ENCODE measurements around the gene CDK16.
"Not testable (repeated sequence)": the region's sequence is repeated elsewhere in the genome, so short reads cannot be mapped to it uniquely, and the experiment has no call there.

The CDK16 gene

DNA sequence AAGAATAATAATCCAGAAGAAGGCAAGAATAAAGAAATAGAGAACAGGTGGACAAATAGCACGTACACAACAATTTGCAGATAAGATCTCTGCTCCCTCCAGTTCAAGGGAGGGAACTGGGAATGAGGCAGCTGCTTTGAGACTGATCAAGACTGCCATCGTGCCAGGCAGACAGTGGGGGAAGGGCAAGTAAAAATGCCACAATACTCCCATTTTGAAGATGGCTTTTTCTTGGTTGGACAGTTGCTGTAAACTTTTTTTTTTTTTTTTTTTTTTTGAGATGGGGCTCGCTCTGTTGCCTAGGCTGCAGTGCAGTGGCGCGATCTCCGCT lies 31.5 kb downstream of the CDK16 start:
- DNase-seq (ENCODE audit: low read depth in 2 of 2), result no peak

DNA sequence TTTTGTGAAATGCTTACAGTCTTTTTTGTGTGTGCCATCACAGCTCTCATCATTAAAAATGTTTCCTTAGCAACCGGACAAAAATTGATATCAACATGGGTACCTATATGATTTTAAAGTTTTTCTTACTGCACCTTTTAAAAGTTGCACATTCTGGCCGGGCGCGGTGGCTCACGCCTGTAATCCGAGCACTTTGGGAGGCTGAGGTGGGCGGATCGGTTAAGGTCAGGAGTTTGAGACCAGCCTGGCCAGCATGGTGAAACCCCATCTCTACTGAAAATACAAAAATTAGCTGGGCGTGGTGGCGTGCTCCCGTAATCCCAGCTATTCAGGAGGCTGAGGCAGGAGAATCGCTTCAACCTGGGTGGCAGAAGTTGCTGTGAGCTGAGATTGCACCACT lies 39.1 kb downstream of the CDK16 start:
- DNase-seq (ENCODE audit: low read depth in 2 of 2), result not testable (repeated sequence)

DNA sequence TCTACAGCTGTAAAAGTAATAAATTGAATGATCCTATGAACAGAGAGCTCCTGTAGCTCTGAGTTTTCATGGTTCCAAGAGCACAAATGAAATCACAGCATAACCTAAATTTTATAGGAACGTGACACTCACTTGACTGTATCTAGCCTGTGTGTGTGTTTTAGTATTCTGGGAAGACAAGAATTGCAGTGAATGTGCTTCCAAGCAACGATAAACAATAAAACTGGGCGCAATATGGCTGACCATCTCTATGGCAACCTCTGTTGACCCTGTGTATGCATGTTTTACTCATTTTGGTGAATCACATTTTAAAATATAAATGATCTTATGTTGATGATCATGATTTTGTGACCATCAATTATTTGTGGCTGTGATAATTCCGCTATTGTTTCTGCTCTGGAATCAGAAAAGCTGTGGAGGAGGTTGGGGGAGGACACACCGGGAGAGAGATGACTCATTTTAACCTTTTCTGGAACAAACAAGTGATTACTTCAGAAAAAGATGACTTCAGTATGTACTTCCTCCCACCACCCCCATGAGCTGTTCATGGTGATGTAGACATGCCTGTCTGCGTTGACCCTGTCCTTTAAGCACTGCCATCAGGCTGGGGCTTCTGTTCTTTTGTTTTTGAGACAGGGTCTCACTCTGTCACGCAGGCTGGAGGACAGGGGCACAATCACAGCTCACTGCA lies 46.1 kb downstream of the CDK16 start:
- DNase-seq (ENCODE audit: low read depth in 2 of 2), result no peak

DNA sequence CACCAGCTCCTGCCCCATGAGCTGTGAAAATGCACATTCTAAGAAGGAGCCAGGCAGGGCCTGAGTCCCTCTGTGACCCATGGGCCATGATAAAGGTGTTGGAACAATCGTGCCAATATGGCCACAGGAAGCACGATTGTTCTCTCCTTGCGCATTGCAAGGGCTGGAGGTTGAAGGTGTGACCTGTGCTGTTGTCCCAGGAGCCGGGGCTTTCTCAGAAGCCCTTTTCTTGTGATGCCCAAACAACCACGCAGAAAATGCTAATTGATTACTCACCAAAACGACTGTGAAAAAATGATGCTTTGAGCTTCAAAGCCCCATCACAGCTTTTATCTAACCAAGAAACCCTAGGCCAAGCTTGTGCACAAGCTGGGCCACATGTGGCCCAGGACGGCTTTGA lies 48.2 kb downstream of the CDK16 start:
- DNase-seq (ENCODE audit: low read depth in 2 of 2), result no peak

DNA sequence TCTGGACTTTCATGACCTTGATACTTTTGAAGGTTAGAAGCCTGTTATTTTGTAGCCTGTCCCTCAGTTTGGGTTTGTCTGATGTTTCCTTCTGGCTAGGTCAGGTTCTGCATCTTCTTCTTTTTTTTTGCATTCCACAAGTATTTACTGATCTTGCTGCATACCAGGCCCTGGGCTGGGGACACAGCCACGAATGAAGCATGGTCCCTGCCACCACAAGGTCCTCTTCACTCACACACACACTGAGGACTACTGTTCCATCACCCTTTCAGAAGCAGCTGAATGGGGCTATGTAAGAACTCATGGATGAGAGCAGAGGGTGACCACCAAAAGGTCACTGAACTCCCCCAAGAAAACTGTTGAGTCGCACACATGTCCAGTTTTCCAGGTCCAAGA lies 53.5 kb downstream of the CDK16 start:
- DNase-seq (ENCODE audit: low read depth in 2 of 2), result no peak

DNA sequence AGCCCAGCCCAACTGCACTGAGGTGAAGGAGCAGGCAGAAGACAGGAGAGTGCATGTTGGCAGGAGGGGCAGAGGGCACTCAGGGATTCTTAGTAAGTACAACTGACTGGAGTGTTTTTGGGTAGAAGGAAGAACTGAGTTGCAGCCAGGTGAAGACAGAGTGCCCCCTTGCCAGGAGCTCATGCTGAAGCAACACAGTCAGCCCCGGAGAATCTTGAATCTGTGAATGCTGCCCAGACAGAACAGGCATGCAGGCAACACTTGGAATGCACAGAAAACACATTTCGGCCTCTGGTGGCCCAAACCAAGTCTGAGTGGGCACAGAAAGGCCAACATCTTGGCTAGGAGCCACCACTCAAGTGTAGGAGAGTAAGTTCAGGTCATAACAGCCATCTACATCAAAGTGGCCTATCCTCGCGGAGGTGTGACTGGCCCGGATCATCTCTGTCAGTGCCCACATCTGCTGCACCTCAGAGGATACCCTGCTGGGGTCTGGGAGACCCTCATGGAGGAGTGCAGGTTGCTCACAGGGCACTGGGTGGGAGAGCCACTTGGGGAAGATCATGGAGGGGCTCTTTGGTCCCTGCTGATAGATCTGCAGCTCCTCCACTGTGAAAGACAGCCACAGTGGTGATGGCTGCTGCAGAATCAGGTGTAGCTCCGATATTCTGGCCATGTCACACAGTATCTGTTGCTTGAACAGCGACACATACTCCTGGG lies 54.7 kb downstream of the CDK16 start:
- no peak for DNase-seq (ENCODE audit: low read depth in 2 of 2)

DNA sequence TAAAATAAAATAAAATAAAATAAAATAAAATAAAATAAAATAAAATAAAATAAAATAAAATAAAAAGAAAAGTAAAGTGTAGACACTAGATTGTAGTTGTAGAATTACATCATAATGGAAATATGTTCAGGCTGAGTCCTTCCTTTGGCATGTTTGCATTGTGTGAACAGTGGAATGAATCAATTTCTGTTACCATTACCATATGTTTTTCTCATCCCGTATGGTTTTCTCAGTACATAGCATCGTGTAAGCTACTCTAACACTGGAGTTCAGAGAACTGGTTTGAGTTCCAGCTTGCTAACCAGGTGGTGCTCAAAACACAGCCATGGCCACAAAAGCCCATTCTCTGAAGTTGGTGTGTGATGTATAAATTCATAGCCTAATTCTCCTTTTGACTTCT lies 60.2 kb downstream of the CDK16 start:
- no peak for DNase-seq (ENCODE audit: low read depth in 2 of 2)

Data from activated CD4-positive, alpha-beta T cell treated with anti-CD3 and anti-CD28 coated beads for 24 hours (primary cell).